ENCODE data around the gene PURA. TPM values are rescaled to one million over a fixed set of nuclear protein-coding genes. Genes with fewer than 3 reads are reported as not detected.

The PURA gene
- total RNA-seq, 1 donor from 2014 or later = 26.6 TPM

DNA sequence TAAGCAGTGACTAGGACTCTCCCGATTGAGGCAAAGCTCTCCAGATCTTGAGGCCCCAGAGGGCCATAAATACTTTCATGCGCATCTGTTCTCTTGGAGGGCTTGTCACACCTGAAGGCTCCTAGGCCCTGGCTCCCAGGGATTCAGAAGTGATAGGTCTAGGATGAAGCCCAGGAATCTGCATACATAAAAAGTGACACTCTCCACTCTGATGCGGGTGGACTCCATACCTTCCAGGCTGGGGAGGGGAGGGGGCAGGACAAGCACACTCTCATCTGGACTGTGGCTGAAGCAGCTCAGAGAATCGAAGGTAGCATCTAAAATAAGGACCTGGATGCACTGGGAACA lies 52.0 kb downstream of the PURA start:
- peaks cover 14% of the 10 kb centered on the region for H3K4me1 ChIP-seq
- intact Hi-C loops (cut with micrococcal nuclease) = no loop called here
- H3K36me3 ChIP-seq = no peaks in the 10 kb centered on the region
- H3K4me3 ChIP-seq = no peak overlapping the region
- peak overlapping the region; percentile 36 for H3K27ac ChIP-seq (replicated peaks)
- TF ChIP-seq, protein P1, sequence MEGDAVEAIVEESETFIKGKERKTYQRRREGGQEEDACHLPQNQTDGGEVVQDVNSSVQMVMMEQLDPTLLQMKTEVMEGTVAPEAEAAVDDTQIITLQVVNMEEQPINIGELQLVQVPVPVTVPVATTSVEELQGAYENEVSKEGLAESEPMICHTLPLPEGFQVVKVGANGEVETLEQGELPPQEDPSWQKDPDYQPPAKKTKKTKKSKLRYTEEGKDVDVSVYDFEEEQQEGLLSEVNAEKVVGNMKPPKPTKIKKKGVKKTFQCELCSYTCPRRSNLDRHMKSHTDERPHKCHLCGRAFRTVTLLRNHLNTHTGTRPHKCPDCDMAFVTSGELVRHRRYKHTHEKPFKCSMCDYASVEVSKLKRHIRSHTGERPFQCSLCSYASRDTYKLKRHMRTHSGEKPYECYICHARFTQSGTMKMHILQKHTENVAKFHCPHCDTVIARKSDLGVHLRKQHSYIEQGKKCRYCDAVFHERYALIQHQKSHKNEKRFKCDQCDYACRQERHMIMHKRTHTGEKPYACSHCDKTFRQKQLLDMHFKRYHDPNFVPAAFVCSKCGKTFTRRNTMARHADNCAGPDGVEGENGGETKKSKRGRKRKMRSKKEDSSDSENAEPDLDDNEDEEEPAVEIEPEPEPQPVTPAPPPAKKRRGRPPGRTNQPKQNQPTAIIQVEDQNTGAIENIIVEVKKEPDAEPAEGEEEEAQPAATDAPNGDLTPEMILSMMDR (IDR thresholded peaks at IDR 0.05; ENCODE audit: borderline replicate concordance) = no peak
- H3K9me3 ChIP-seq (replicated peaks) = no peaks in the 10 kb centered on the region
- DNase-seq = no peak
- H3K27me3 ChIP-seq (ENCODE audit: low read depth) = no peaks in the 10 kb centered on the region

DNA sequence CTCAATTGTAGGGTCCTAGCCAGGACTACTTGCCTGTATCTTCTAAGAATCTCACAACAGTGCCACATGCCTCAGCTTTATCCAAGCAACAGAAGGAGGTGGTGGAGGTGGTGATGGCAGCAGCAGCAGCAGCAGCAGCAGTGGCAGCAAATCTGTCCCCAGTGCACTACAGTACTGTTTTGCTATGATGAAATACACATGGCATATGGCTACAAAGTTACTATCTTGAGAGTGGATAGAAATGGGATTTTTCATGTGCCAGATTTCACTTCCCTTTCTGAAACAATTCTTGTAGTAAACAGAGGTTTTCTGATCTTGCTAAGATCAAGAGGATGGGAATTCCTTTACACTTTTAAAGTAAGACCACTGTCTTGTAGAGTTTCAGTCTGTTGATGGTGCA lies 53.0 kb downstream of the PURA start:
- no peak overlapping the region for H3K27ac ChIP-seq (replicated peaks)
- no peak overlapping the region for H3K4me3 ChIP-seq
- no peaks in the 10 kb centered on the region for H3K27me3 ChIP-seq (ENCODE audit: low read depth)
- H3K36me3 ChIP-seq = no peaks in the 10 kb centered on the region
- H3K9me3 ChIP-seq (replicated peaks) = no peaks in the 10 kb centered on the region
- no peak for DNase-seq
- intact Hi-C loops (cut with micrococcal nuclease) = no loop called here
- peaks cover 14% of the 10 kb centered on the region for H3K4me1 ChIP-seq
- TF ChIP-seq, protein P1 (IDR thresholded peaks at IDR 0.05; ENCODE audit: borderline replicate concordance) = no peak

DNA sequence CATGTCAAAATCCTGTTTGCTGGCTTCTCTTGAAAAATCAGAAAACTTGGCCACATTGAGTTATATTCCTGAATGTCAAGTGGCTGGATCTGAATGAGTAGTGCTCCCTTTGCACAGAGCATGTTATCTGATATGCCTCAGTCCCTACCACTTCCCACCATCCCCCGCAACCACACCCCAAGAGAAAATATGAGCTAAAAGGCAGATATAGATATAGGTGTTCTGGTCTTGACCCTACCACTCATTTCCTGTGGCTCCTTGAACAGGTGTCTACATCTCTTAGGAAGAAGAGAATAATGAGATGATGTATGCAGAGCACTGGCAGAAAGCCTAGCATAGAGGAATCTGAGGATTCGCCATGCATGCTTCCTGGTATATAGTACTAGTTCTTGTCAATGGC lies 54.5 kb downstream of the PURA start:
- H3K4me3 ChIP-seq = no peak overlapping the region
- no peaks in the 10 kb centered on the region for H3K9me3 ChIP-seq (replicated peaks)
- DNase-seq = no peak
- H3K36me3 ChIP-seq = no peaks in the 10 kb centered on the region
- TF ChIP-seq, protein P1 (IDR thresholded peaks at IDR 0.05; ENCODE audit: borderline replicate concordance) = no peak
- no peaks in the 10 kb centered on the region for H3K27me3 ChIP-seq (ENCODE audit: low read depth)
- peaks cover 14% of the 10 kb centered on the region for H3K4me1 ChIP-seq
- H3K27ac ChIP-seq (replicated peaks) = no peak overlapping the region
- intact Hi-C loops (cut with micrococcal nuclease) = no loop called here

DNA sequence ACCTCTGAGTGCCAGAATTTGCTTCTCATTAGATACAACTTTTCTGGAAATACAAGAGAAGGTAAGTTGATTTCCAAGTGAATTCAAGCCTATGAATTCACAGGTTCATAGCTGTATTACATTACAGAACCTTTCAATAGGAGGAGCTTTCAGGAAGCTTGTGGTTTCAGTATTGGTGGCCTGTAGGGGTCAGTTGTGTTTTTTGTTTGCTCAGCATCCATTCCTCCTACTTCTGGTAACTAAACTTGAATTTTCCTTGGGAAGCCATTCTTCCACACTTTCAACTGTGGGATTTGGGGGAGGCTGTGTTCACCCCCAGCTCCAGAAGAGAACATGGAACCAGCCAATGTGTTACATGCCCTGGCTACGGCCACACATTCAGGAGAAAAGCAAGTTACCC lies 55.5 kb downstream of the PURA start:
- Histone ChIP-seq H3K27me3 (ENCODE audit: low read depth) (no peaks in the 10 kb centered on the region), H3K4me1 (peaks cover 17% of the 10 kb centered on the region), H3K36me3 (no peaks in the 10 kb centered on the region), H3K9me3 (replicated peaks) (no peaks in the 10 kb centered on the region), H3K4me3 (no peak overlapping the region), H3K27ac (replicated peaks) (no peak overlapping the region)
- no peak for DNase-seq
- TF ChIP-seq, protein P1 (IDR thresholded peaks at IDR 0.05; ENCODE audit: borderline replicate concordance) = peak; percentile 48
- intact Hi-C loops (cut with micrococcal nuclease) = no loop called here

DNA sequence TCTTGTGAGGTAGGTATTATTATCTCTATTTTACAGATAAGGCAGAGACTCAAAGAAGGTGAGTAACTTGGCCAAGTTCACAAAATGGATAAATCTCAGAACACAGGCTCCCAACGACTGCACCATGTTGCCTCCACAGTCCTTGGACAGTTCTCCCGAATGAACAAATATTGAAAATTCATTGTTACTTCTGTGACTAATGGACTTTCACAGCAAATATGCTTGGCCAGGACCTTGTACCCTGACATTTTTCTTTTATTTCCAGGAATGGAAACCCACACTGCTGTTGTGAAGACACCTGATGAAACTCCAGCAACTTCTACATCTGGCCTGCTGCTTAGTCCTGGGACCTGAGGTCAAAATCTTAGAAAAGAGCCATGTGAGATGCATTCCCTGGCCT lies 58.6 kb downstream of the PURA start:
- TF ChIP-seq, protein P1 (IDR thresholded peaks at IDR 0.05; ENCODE audit: borderline replicate concordance) = no peak
- Histone ChIP-seq H3K4me3 (no peak overlapping the region), H3K36me3 (no peaks in the 10 kb centered on the region), H3K27ac (replicated peaks) (no peak overlapping the region), H3K27me3 (ENCODE audit: low read depth) (no peaks in the 10 kb centered on the region), H3K9me3 (replicated peaks) (no peaks in the 10 kb centered on the region), H3K4me1 (peaks cover 33% of the 10 kb centered on the region)
- no peak for DNase-seq
- intact Hi-C loops (cut with micrococcal nuclease) = loop anchor here (10.0 kb wide), 2 partner anchors 62 to 182 kb away; no protein-coding TSS in a partner anchor

DNA sequence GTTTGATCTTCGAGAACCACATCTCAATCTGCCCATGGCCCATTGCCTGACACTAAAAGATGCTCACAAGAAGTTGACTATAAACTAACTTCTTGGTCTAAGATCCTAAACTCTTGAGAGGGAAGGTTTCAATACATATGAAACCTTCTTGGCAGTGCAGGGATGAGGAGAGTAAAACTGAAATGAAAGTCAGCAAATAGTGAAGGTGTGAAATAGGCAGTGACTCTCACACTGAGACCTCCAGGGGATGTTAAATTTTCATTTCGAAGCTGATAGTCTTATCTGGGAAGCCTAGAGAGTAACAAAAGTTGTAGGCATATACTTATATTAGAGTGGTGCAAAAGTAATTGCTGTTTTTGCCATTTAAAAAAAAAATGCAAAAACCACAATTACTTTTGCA lies 60.1 kb downstream of the PURA start:
- no peaks in the 10 kb centered on the region for H3K36me3 ChIP-seq
- no peaks in the 10 kb centered on the region for H3K27me3 ChIP-seq (ENCODE audit: low read depth)
- intact Hi-C loops (cut with micrococcal nuclease) = loop anchor here (10.0 kb wide), 2 partner anchors 61 to 181 kb away; no protein-coding TSS in a partner anchor
- H3K27ac ChIP-seq (replicated peaks) = peak overlapping the region; percentile 95
- no peak for DNase-seq
- H3K4me3 ChIP-seq = peak overlapping the region; percentile 89
- peaks cover 48% of the 10 kb centered on the region for H3K4me1 ChIP-seq
- TF ChIP-seq, protein P1 (IDR thresholded peaks at IDR 0.05; ENCODE audit: borderline replicate concordance) = no peak
- no peaks in the 10 kb centered on the region for H3K9me3 ChIP-seq (replicated peaks)
